H9 (cell line): ENCODE results near the gene BMP7. TPM values are rescaled to one million over a fixed set of nuclear protein-coding genes. Genes with fewer than 3 reads are reported as not detected.

ENCODE experiments used
- DNase-seq: peaks from one replicate; pipeline ENCODE4 v3.0.0-alpha.2; 2017
- H2AFZ ChIP-seq: one replicate; pipeline ENCODE4 v1.6.1; 2013; ENCODE audit warnings: mild to moderate bottlenecking, low read length, control low read depth, moderate library complexity
- H2AK5ac ChIP-seq: 2 replicates; pipeline ENCODE4 v1.6.1; 2013; ENCODE audit warnings: low read length, control low read depth, mixed read lengths; ENCODE audit not compliant: insufficient read length
- H2BK120ac ChIP-seq: one replicate; pipeline ENCODE4 v1.6.1; 2013; ENCODE audit warnings: low read depth, mild to moderate bottlenecking, low read length, control low read depth, inconsistent platforms; ENCODE audit not compliant: poor library complexity, severe bottlenecking
- H2BK12ac ChIP-seq: 2 replicates; pipeline ENCODE4 v1.6.1; 2013; ENCODE audit warnings: low read length, control low read depth, mixed read lengths, low read depth; ENCODE audit not compliant: insufficient read length
- H2BK15ac ChIP-seq: 2 replicates; pipeline ENCODE4 v1.6.1; 2013; ENCODE audit warnings: low read depth, low read length, control low read depth
- H2BK20ac ChIP-seq: one replicate; pipeline ENCODE4 v1.6.1; 2013; ENCODE audit warnings: low read depth, mild to moderate bottlenecking, low read length, control low read depth, inconsistent platforms; ENCODE audit not compliant: poor library complexity, severe bottlenecking
- H2BK5ac ChIP-seq: 2 replicates; pipeline ENCODE4 v1.6.1; 2013; ENCODE audit warnings: low read length, control low read depth, mixed read lengths; ENCODE audit not compliant: insufficient read length
- H3K14ac ChIP-seq: 2 replicates; pipeline ENCODE4 v1.6.1; 2013; ENCODE audit warnings: low read length, control low read depth; ENCODE audit not compliant: insufficient read depth
- H3K18ac ChIP-seq: 2 replicates; pipeline ENCODE4 v1.6.1; 2013; ENCODE audit warnings: low read depth, mild to moderate bottlenecking, mixed read lengths, low read length, control low read depth; ENCODE audit not compliant: insufficient read length
- H3K23ac ChIP-seq: 2 replicates; pipeline ENCODE4 v1.6.1; 2013; ENCODE audit warnings: low read length, control low read depth, mixed read lengths, low read depth; ENCODE audit not compliant: insufficient read length
- H3K23me2 ChIP-seq: 2 replicates; pipeline ENCODE4 v1.6.1; 2013; ENCODE audit warnings: low read depth, mild to moderate bottlenecking, mixed read lengths, low read length, control low read depth; ENCODE audit not compliant: insufficient read length, poor library complexity, severe bottlenecking
- H3K27ac ChIP-seq: 2 replicates; pipeline ENCODE4 v1.5.1; 2013; ENCODE audit warnings: low read length, control low read depth, mixed read lengths, low read depth; ENCODE audit not compliant: insufficient read length
- H3K27me3 ChIP-seq: 2 replicates; pipeline ENCODE4 v1.6.1; 2013; ENCODE audit warnings: low read length, control low read depth, inconsistent platforms; ENCODE audit not compliant: insufficient read depth
- H3K4ac ChIP-seq: 2 replicates; pipeline ENCODE4 v1.6.1; 2013; ENCODE audit warnings: low read depth, mild to moderate bottlenecking, control low read depth, inconsistent platforms, low read length, moderate library complexity
- H3K4me1 ChIP-seq: 2 replicates; pipeline ENCODE4 v1.6.1; 2013; ENCODE audit warnings: low read length, control low read depth, inconsistent platforms; ENCODE audit not compliant: insufficient read depth
- H3K4me2 ChIP-seq: 2 replicates; pipeline ENCODE4 v1.6.1; 2013; ENCODE audit warnings: low read length, control low read depth, mixed read lengths; ENCODE audit not compliant: insufficient read length, insufficient read depth
- H3K56ac ChIP-seq: 2 replicates; pipeline ENCODE4 v1.6.1; 2013; ENCODE audit warnings: low read depth, mild to moderate bottlenecking, mixed read lengths, low read length, control low read depth; ENCODE audit not compliant: insufficient read length
- H3K79me1 ChIP-seq: 2 replicates; pipeline ENCODE4 v1.6.1; 2013; ENCODE audit warnings: low read depth, mild to moderate bottlenecking, moderate library complexity, low read length, control low read depth, inconsistent platforms; ENCODE audit not compliant: insufficient read depth, poor library complexity, severe bottlenecking
- H3K79me2 ChIP-seq: 2 replicates; pipeline ENCODE4 v1.6.1; 2013; ENCODE audit warnings: low read length, control low read depth, inconsistent platforms; ENCODE audit not compliant: insufficient read depth
- H3K9ac ChIP-seq: 2 replicates; pipeline ENCODE4 v1.6.1; 2013; ENCODE audit warnings: low read length, control low read depth, mixed read lengths; ENCODE audit not compliant: insufficient read length; ENCODE audit errors: extremely low read depth
- H3K9me3 ChIP-seq: one replicate; pipeline ENCODE4 v1.6.1; 2013; ENCODE audit warnings: low read depth, low read length, inconsistent platforms; ENCODE audit not compliant: control insufficient read depth
- H3T11ph ChIP-seq: one replicate; pipeline ENCODE4 v1.6.1; 2013; ENCODE audit warnings: mild to moderate bottlenecking, low read length, control low read depth, inconsistent platforms
- H4K20me1 ChIP-seq: one replicate; pipeline ENCODE4 v1.6.1; 2013; ENCODE audit not compliant: control insufficient read depth, insufficient read length, insufficient read depth
- H4K5ac ChIP-seq: 2 replicates; pipeline ENCODE4 v1.6.1; 2013; ENCODE audit warnings: low read depth, mild to moderate bottlenecking, mixed read lengths, low read length, control low read depth; ENCODE audit not compliant: insufficient read length
- H4K8ac ChIP-seq: replicated peaks from 2 replicates; pipeline ENCODE4 v1.6.1; 2013; ENCODE audit warnings: low read length, control low read depth, mixed read lengths, low read depth; ENCODE audit not compliant: insufficient read length
- H4K91ac ChIP-seq: 2 replicates; pipeline ENCODE4 v1.6.1; 2013; ENCODE audit warnings: low read depth, mild to moderate bottlenecking, moderate library complexity, mixed read lengths, low read length, control low read depth; ENCODE audit not compliant: insufficient read length
- H3K27ac Mint-ChIP-seq, 3 experiments: 2 replicates in 2 of 3; 3 replicates in 1 of 3; pipeline ENCODE4 v1.8.0; 2020 to 2021; ENCODE audit warnings: mixed read lengths in 3 of 3, mild to moderate bottlenecking in 1 of 3, moderate library complexity in 1 of 3
- H3K27me3 Mint-ChIP-seq: 2 replicates; pipeline ENCODE4 v1.8.0; 2021; ENCODE audit warnings: low read depth, mild to moderate bottlenecking, moderate library complexity, mixed read lengths
- H3K36me3 Mint-ChIP-seq, 3 experiments: 2 replicates in 2 of 3; 3 replicates in 1 of 3; pipeline ENCODE4 v1.8.0; 2020 to 2021; ENCODE audit warnings: low read depth in 3 of 3, mixed read lengths in 3 of 3; ENCODE audit not compliant: insufficient read depth in 1 of 3
- H3K4me1 Mint-ChIP-seq, 2 experiments: 2 replicates each; pipeline ENCODE4 v1.8.0; 2020; ENCODE audit warnings: mixed read lengths in 2 of 2
- H3K4me3 Mint-ChIP-seq, 2 experiments: 2 replicates in 1 of 2; 3 replicates in 1 of 2; pipeline ENCODE4 v1.8.0; 2020 to 2021; ENCODE audit warnings: mild to moderate bottlenecking in 2 of 2, mixed read lengths in 2 of 2, moderate library complexity in 1 of 2
- H3K9me3 Mint-ChIP-seq, 2 experiments: 2 replicates in 1 of 2; 3 replicates in 1 of 2; pipeline ENCODE4 v1.8.0; 2020; ENCODE audit warnings: mild to moderate bottlenecking in 2 of 2, mixed read lengths in 2 of 2, moderate library complexity in 1 of 2
- WGBS: extraction: QIAGEN DNeasy Blood & Tissue Kit; methylation state at CpG from one replicate; pipeline ENCODE4 v1.1.7; 2013; ENCODE audit warnings: missing lambda C conversion rate, low lambda C conversion rate, mixed read lengths; ENCODE audit not compliant: insufficient read length; ENCODE audit errors: extremely low coverage; 5-methylcytosine and 5-hydroxymethylcytosine counted together
- total RNA-seq: library from RNA; stranded (reverse); gene quantifications from 2 replicates; pipeline ENCODE4 v1.2.1, GENCODE V29; 2021
- TF ChIP-seq, protein P1 (sequence below): fragments of 200-600 bp; sonication (generic); conservative IDR thresholded peaks from 3 replicates; pipeline ENCODE4 v1.8.0; 2021; ENCODE audit warnings: antibody characterized with exemption, mild to moderate bottlenecking

Gene BMP7
- total RNA-seq, 1 experiment from 2014 or later = 17.7 TPM

DNA sequence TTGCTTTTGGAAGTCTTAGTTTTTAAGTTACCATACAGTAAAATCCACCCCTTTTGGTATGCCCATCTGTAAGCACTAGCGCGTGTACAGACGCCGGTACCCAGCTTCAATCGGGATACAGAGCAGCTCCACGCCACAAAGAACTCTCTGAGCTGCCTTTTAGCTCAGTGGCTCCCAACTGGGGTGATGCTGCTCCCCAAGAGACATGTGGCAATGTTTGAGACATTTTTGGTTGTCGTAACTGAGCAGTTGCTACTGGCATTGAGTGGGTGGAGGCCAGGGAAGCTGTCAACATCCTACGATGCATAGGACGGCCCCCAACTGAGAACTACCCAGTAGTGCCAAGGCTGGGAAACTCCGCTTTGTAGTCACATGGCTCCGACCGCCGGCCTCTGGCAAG is 73.3 kb downstream of the BMP7 start:
- Histone ChIP-seq H2BK20ac (no peak overlapping the region), H3K4me2 (no peak overlapping the region), H3K4ac (no peak overlapping the region), H4K20me1 (no peaks in the 10 kb centered on the region), H4K5ac (no peak overlapping the region), H3K27me3 (no peaks in the 10 kb centered on the region), H3K4me1 (no peaks in the 10 kb centered on the region), H3K9me3 (no peaks in the 10 kb centered on the region), H3K14ac (no peak overlapping the region), H3K79me2 (no peaks in the 10 kb centered on the region), H3K56ac (no peak overlapping the region), H2BK15ac (no peak overlapping the region), H2BK5ac (no peak overlapping the region), H3K18ac (no peak overlapping the region), H2AFZ (no peak overlapping the region), H4K8ac (no peak overlapping the region), H2AK5ac (no peak overlapping the region), H3K79me1 (no peaks in the 10 kb centered on the region), H2BK120ac (no peak overlapping the region), H3K23ac (no peak overlapping the region), H2BK12ac (no peak overlapping the region), H3T11ph (no peak overlapping the region), H3K27ac (no peak overlapping the region), H4K91ac (no peak overlapping the region), H3K9ac (no peak overlapping the region), H3K23me2 (no peaks in the 10 kb centered on the region)
- no peak for DNase-seq
- Mint-ChIP-seq H3K4me1 (peaks cover 17 to 19% of the 10 kb centered on the region in 2 experiments), H3K36me3 (no peaks in the 10 kb centered on the region; a peak in 1 of 7 replicates), H3K4me3 (no peak overlapping the region), H3K27ac (no peak overlapping the region; a peak in 1 of 7 replicates), H3K27me3 (no peaks in the 10 kb centered on the region; the same call in 1 of the 2 replicates), H3K9me3 (no peaks in the 10 kb centered on the region)
- TF ChIP-seq, protein P1, sequence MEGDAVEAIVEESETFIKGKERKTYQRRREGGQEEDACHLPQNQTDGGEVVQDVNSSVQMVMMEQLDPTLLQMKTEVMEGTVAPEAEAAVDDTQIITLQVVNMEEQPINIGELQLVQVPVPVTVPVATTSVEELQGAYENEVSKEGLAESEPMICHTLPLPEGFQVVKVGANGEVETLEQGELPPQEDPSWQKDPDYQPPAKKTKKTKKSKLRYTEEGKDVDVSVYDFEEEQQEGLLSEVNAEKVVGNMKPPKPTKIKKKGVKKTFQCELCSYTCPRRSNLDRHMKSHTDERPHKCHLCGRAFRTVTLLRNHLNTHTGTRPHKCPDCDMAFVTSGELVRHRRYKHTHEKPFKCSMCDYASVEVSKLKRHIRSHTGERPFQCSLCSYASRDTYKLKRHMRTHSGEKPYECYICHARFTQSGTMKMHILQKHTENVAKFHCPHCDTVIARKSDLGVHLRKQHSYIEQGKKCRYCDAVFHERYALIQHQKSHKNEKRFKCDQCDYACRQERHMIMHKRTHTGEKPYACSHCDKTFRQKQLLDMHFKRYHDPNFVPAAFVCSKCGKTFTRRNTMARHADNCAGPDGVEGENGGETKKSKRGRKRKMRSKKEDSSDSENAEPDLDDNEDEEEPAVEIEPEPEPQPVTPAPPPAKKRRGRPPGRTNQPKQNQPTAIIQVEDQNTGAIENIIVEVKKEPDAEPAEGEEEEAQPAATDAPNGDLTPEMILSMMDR = no peak
- WGBS = no CpG with 5 or more reads among the region's 13 CpGs
